Glutamatergic neuron (in vitro differentiated cells): ENCODE measurements around the gene KCTD6. TPM values are rescaled to one million over a fixed set of nuclear protein-coding genes. Genes with fewer than 3 reads are reported as not detected.

ENCODE experiments used
- DNase-seq: peaks from one replicate; pipeline ENCODE4 v3.0.0; 2022
- H3K27ac Mint-ChIP-seq: one replicate; pipeline ENCODE4 v1.8.0; 2020; ENCODE audit warnings: mild to moderate bottlenecking, mixed read lengths, inconsistent platforms; ENCODE audit not compliant: unreplicated experiment
- H3K27me3 Mint-ChIP-seq: one replicate; pipeline ENCODE4 v1.8.0; 2020; ENCODE audit warnings: mild to moderate bottlenecking, moderate library complexity, mixed read lengths, inconsistent platforms; ENCODE audit not compliant: unreplicated experiment
- H3K36me3 Mint-ChIP-seq: one replicate; pipeline ENCODE4 v1.8.0; 2020; ENCODE audit warnings: mild to moderate bottlenecking, mixed read lengths, inconsistent platforms; ENCODE audit not compliant: unreplicated experiment
- H3K4me1 Mint-ChIP-seq: one replicate; pipeline ENCODE4 v1.8.0; 2020; ENCODE audit warnings: mild to moderate bottlenecking, low read depth, mixed read lengths, inconsistent platforms; ENCODE audit not compliant: unreplicated experiment
- H3K4me3 Mint-ChIP-seq: one replicate; pipeline ENCODE4 v1.8.0; 2020; ENCODE audit warnings: mild to moderate bottlenecking, mixed read lengths, inconsistent platforms; ENCODE audit not compliant: unreplicated experiment
- H3K9me3 Mint-ChIP-seq: one replicate; pipeline ENCODE4 v1.8.0; 2020; ENCODE audit warnings: mild to moderate bottlenecking, moderate library complexity, mixed read lengths, inconsistent platforms; ENCODE audit not compliant: unreplicated experiment
- CTCF ChIP-seq: fragments of 200-600 bp; sonication (generic); IDR thresholded peaks from one replicate; pipeline ENCODE4 v1.5.0; 2021; ENCODE audit not compliant: partially characterized antibody, unreplicated experiment
- total RNA-seq: library from RNA; stranded (reverse); fragmentation: NEBNext Ultra II Directional; extraction: Animal tissue kit (Norgen Biotek cat#: 25700); gene quantifications from one replicate; pipeline ENCODE4 v1.2.1, GENCODE V29; 2021; ENCODE audit not compliant: unreplicated experiment

The KCTD6 gene
- total RNA-seq, 1 donor from 2014 or later = 21.1 TPM

GRCh38 chr3:58544541-58544940, 52.6 kb downstream of the KCTD6 start:
- no peak overlapping the region for H3K27ac Mint-ChIP-seq
- peaks cover 3% of the 10 kb centered on the region for H3K9me3 Mint-ChIP-seq
- no peaks in the 10 kb centered on the region for H3K4me1 Mint-ChIP-seq
- DNase-seq = no peak
- no peak overlapping the region for H3K4me3 Mint-ChIP-seq
- peaks cover 1% of the 10 kb centered on the region for H3K27me3 Mint-ChIP-seq
- no peaks in the 10 kb centered on the region for H3K36me3 Mint-ChIP-seq
- no peak for TF ChIP-seq CTCF

- peaks cover 2% of the 10 kb centered on the region for H3K4me1 Mint-ChIP-seq
- H3K27ac Mint-ChIP-seq = peak overlapping the region; percentile 19
- H3K27me3 Mint-ChIP-seq = no peaks in the 10 kb centered on the region
- no peak for DNase-seq
- H3K36me3 Mint-ChIP-seq = peaks cover 23% of the 10 kb centered on the region
- H3K4me3 Mint-ChIP-seq = no peak overlapping the region
- no peak for TF ChIP-seq CTCF
- peaks cover 11% of the 10 kb centered on the region for H3K9me3 Mint-ChIP-seq
Measured at GRCh38 chr3:58551636-58552180, 59.8 kb downstream of the KCTD6 start.

Other genes starting within 250 kb of the KCTD6 start
- 18.4 TPM for gene RPP14, start 185.9 kb upstream of the KCTD6 start, total RNA-seq
- 7.4 TPM for gene HTD2, start 185.6 kb upstream of the KCTD6 start, total RNA-seq
- 14.0 TPM for gene PXK, start 159.2 kb upstream of the KCTD6 start, total RNA-seq
- 67.6 TPM for gene PDHB, start 58.3 kb upstream of the KCTD6 start, total RNA-seq
- gene ACOX2, start 45.1 kb downstream of the KCTD6 start, total RNA-seq = 0.59 TPM
- gene FAM107A, start 85.3 kb downstream of the KCTD6 start, total RNA-seq = not detected
- gene FAM3D, start 174.7 kb downstream of the KCTD6 start, total RNA-seq = not detected